ENCODE results near the gene TRIP4. TPM values are rescaled to one million over a fixed set of nuclear protein-coding genes. Genes with fewer than 3 reads are reported as not detected.
A peak's percentile ranks its signal among the peaks of the same experiment; 100 is the strongest.

TRIP4 gene
- total and polyA plus RNA-seq, 2 donors (not counting 1 experiment from before 2014, with no cell fraction given): 13.9 to 30.2 TPM

- H3K4me2 ChIP-seq (ENCODE audit: extremely low read depth, insufficient read depth, low read length): no peak overlapping the region
- H3K4me3 ChIP-seq (replicated peaks in 1 of 4; ENCODE audit: control extremely low read depth in 1 of 4, insufficient read depth in 1 of 4, low read depth in 3 of 4, low read length in 4 of 4): no peak overlapping the region
- no peaks in the 10 kb centered on the region for H3K9me3 ChIP-seq (ENCODE audit: control insufficient read depth, insufficient read depth, low read depth, low read length)
- no peak overlapping the region for H3K9ac ChIP-seq (ENCODE audit: insufficient read depth, low read length)
- no peaks in the 10 kb centered on the region for H3K4me1 ChIP-seq (ENCODE audit: control insufficient read depth, extremely low read depth, insufficient read depth, low read length)
- H3K36me3 ChIP-seq (ENCODE audit: control insufficient read depth, insufficient read depth, low read length): no peaks in the 10 kb centered on the region
- no peak overlapping the region for H3K27ac ChIP-seq (ENCODE audit: insufficient read depth, low read length)
- H3K79me2 ChIP-seq (ENCODE audit: control insufficient read depth, insufficient read depth, low read length): no peaks in the 10 kb centered on the region
- no peak for DNase-seq (ENCODE audit: low read depth in 2 of 2)
- no peak overlapping the region for H2AFZ ChIP-seq (ENCODE audit: low read length)
- TF ChIP-seq CTCF (conservative IDR thresholded peaks at IDR 0.05 in 1 of 2, IDR thresholded peaks at IDR 0.05 in 1 of 2; ENCODE audit: low read depth in 1 of 2, low read length in 2 of 2) (no peak), EZH2 (IDR thresholded peaks at IDR 0.05; ENCODE audit: low read length, missing control alignments) (no peak)
- no peaks in the 10 kb centered on the region for H3K27me3 ChIP-seq (ENCODE audit: control insufficient read depth, insufficient read depth, low read length)
- H4K20me1 ChIP-seq (ENCODE audit: control insufficient read depth, extremely low read depth, insufficient read depth, low read length): no peaks in the 10 kb centered on the region
These were observed 66.6 kb downstream of the TRIP4 start for GRCh38 chr15:64454282-64454681.

GRCh38 chr15:64455961-64456371, 68.3 kb downstream of the TRIP4 start:
- TF ChIP-seq EZH2 (IDR thresholded peaks at IDR 0.05; ENCODE audit: low read length, missing control alignments) (no peak), CTCF (conservative IDR thresholded peaks at IDR 0.05 in 1 of 2, IDR thresholded peaks at IDR 0.05 in 1 of 2; ENCODE audit: low read depth in 1 of 2, low read length in 2 of 2) (no peak)
- no peaks in the 10 kb centered on the region for H3K27me3 ChIP-seq (ENCODE audit: control insufficient read depth, insufficient read depth, low read length)
- peaks cover 2% of the 10 kb centered on the region for H3K4me1 ChIP-seq (ENCODE audit: control insufficient read depth, extremely low read depth, insufficient read depth, low read length)
- no peaks in the 10 kb centered on the region for H3K36me3 ChIP-seq (ENCODE audit: control insufficient read depth, insufficient read depth, low read length)
- H3K4me2 ChIP-seq (ENCODE audit: extremely low read depth, insufficient read depth, low read length): no peak overlapping the region
- DNase-seq (ENCODE audit: low read depth in 2 of 2): peak in 1 of 2 donors; percentile 27
- H3K27ac ChIP-seq (ENCODE audit: insufficient read depth, low read length): no peak overlapping the region
- H3K9ac ChIP-seq (ENCODE audit: insufficient read depth, low read length): no peak overlapping the region
- H4K20me1 ChIP-seq (ENCODE audit: control insufficient read depth, extremely low read depth, insufficient read depth, low read length): no peaks in the 10 kb centered on the region
- no peak overlapping the region for H3K4me3 ChIP-seq (replicated peaks in 1 of 4; ENCODE audit: control extremely low read depth in 1 of 4, insufficient read depth in 1 of 4, low read depth in 3 of 4, low read length in 4 of 4)
- H2AFZ ChIP-seq (ENCODE audit: low read length): no peak overlapping the region
- no peaks in the 10 kb centered on the region for H3K79me2 ChIP-seq (ENCODE audit: control insufficient read depth, insufficient read depth, low read length)
- H3K9me3 ChIP-seq (ENCODE audit: control insufficient read depth, insufficient read depth, low read depth, low read length): no peaks in the 10 kb centered on the region

GRCh38 chr15:64456634-64457108, 69.0 kb downstream of the TRIP4 start:
- Histone ChIP-seq H3K9me3 (ENCODE audit: control insufficient read depth, insufficient read depth, low read depth, low read length) (no peaks in the 10 kb centered on the region), H3K27ac (ENCODE audit: insufficient read depth, low read length) (no peak overlapping the region), H3K9ac (ENCODE audit: insufficient read depth, low read length) (no peak overlapping the region), H3K4me2 (ENCODE audit: extremely low read depth, insufficient read depth, low read length) (no peak overlapping the region), H3K79me2 (ENCODE audit: control insufficient read depth, insufficient read depth, low read length) (peaks cover 4% of the 10 kb centered on the region), H3K27me3 (ENCODE audit: control insufficient read depth, insufficient read depth, low read length) (no peaks in the 10 kb centered on the region), H2AFZ (ENCODE audit: low read length) (no peak overlapping the region), H4K20me1 (ENCODE audit: control insufficient read depth, extremely low read depth, insufficient read depth, low read length) (no peaks in the 10 kb centered on the region), H3K36me3 (ENCODE audit: control insufficient read depth, insufficient read depth, low read length) (no peaks in the 10 kb centered on the region), H3K4me1 (ENCODE audit: control insufficient read depth, extremely low read depth, insufficient read depth, low read length) (peaks cover 2% of the 10 kb centered on the region), H3K4me3 (replicated peaks in 1 of 4; ENCODE audit: control extremely low read depth in 1 of 4, insufficient read depth in 1 of 4, low read depth in 3 of 4, low read length in 4 of 4) (no peak overlapping the region)
- no peak for TF ChIP-seq CTCF (conservative IDR thresholded peaks at IDR 0.05 in 1 of 2, IDR thresholded peaks at IDR 0.05 in 1 of 2; ENCODE audit: low read depth in 1 of 2, low read length in 2 of 2)
- TF ChIP-seq EZH2 (IDR thresholded peaks at IDR 0.05; ENCODE audit: low read length, missing control alignments): no peak
- peak; percentile 11 to 40 for DNase-seq (ENCODE audit: low read depth in 2 of 2)

Data from fibroblast of lung (primary cell).